MCF 10A (cell line): Measurements from ENCODE around the gene FOSL1. TPM values are rescaled to one million over a fixed set of nuclear protein-coding genes. Genes with fewer than 3 reads are reported as not detected.

Experiments
- total RNA-seq: library from RNA; stranded (reverse); gene quantifications from 2 replicates; pipeline ENCODE4 v1.2.3, GENCODE V29; 2022

The FOSL1 gene
- total RNA-seq, 1 experiment from 2014 or later: 124 TPM

Other genes with a start within 250 kb of the FOSL1 start
- 82.1 and 83.0 TPM in 2 replicates for gene RELA, start 237.5 kb downstream of the FOSL1 start, total RNA-seq
- 37.6 and 48.1 TPM in 2 replicates for gene KAT5, start 188.1 kb downstream of the FOSL1 start, total RNA-seq
- gene RNASEH2C, start 179.6 kb downstream of the FOSL1 start, total RNA-seq: 27.4 and 35.7 TPM in 2 replicates
- 12.9 and 14.4 TPM in 2 replicates for gene AP5B1, start 119.4 kb downstream of the FOSL1 start, total RNA-seq
- not detected in 2 replicates for gene OVOL1, start 113.3 kb downstream of the FOSL1 start, total RNA-seq
- not detected in 2 replicates for gene SNX32, start 66.4 kb downstream of the FOSL1 start, total RNA-seq
- 589 and 611 TPM in 2 replicates for gene CFL1, start 42.2 kb downstream of the FOSL1 start, total RNA-seq
- 59.0 and 77.6 TPM in 2 replicates for gene MUS81, start 40.0 kb downstream of the FOSL1 start, total RNA-seq
- gene EFEMP2, start 27.6 kb downstream of the FOSL1 start, total RNA-seq: 2.4 and 3.3 TPM in 2 replicates
- gene CTSW, start 20.6 kb downstream of the FOSL1 start, total RNA-seq: not detected in 2 replicates
- gene FIBP, start 11.9 kb downstream of the FOSL1 start, total RNA-seq: 79.8 and 80.8 TPM in 2 replicates
- 16.4 and 20.8 TPM in 2 replicates for gene CCDC85B, start 9.7 kb downstream of the FOSL1 start, total RNA-seq
- gene C11orf68, start 18.7 kb upstream of the FOSL1 start, total RNA-seq: 48.0 and 49.4 TPM in 2 replicates
- gene DRAP1, start 19.0 kb upstream of the FOSL1 start, total RNA-seq: 162 and 167 TPM in 2 replicates
- not detected in 2 replicates for gene TSGA10IP, start 45.1 kb upstream of the FOSL1 start, total RNA-seq
- 61.7 and 67.4 TPM in 2 replicates for gene SART1, start 61.3 kb upstream of the FOSL1 start, total RNA-seq
- 21.7 and 33.5 TPM in 2 replicates for gene EIF1AD, start 101.8 kb upstream of the FOSL1 start, total RNA-seq
- 154 and 198 TPM in 2 replicates for gene BANF1, start 102.1 kb upstream of the FOSL1 start, total RNA-seq
- gene CST6, start 111.6 kb upstream of the FOSL1 start, total RNA-seq: not detected in 2 replicates
- gene CATSPER1, start 126.1 kb upstream of the FOSL1 start, total RNA-seq: 0.61 and 0.79 TPM in 2 replicates
- not detected in 2 replicates for gene GAL3ST3, start 148.8 kb upstream of the FOSL1 start, total RNA-seq
- gene SF3B2, start 152.0 kb upstream of the FOSL1 start, total RNA-seq: 241 and 317 TPM in 2 replicates
- 32.2 and 33.5 TPM in 2 replicates for gene PACS1, start 169.9 kb upstream of the FOSL1 start, total RNA-seq